H1 (cell line): ENCODE results near the gene MIB2. TPM values are rescaled to one million over a fixed set of nuclear protein-coding genes. Genes with fewer than 3 reads are reported as not detected.

Experiments used
- CTCF ChIA-PET: fragments of 300-600 bp; sonication (Branson Sonifier 250); formaldehyde crosslinking; loops from one replicate; lab custom pipeline; 2021; ENCODE audit not compliant: partially characterized antibody; lab: Charles Lee
- POLR2A ChIA-PET: fragments of 300-600 bp; sonication (Branson Sonifier 250); formaldehyde crosslinking; loops from one replicate; lab custom pipeline; 2021; ENCODE audit warnings: inconsistent platforms; ENCODE audit not compliant: partially characterized antibody; lab: Charles Lee
- DNase-seq, 2 experiments: peaks; one replicate each; pipeline versions ENCODE4 v3.0.0 to v3.0.0-alpha.2; 2010 to 2022; ENCODE audit warnings: low spot score in 2 of 2, low read depth in 1 of 2, mixed read lengths in 1 of 2
- FAIRE-seq: peaks from 2 replicates; lab custom pipeline; 2011; peaks lifted over from hg19 to GRCh38; lab: Jason Lieb, UNC
- H2AFZ ChIP-seq: 2 replicates; pipeline ENCODE4 v1.8.1; 2012; ENCODE audit warnings: low read length, inconsistent platforms
- H2AK5ac ChIP-seq: 2 replicates; pipeline ENCODE4 v1.6.1; 2013; ENCODE audit warnings: low read depth, low read length
- H2BK120ac ChIP-seq: replicated peaks from 2 replicates; pipeline ENCODE3; 2013; ENCODE audit warnings: low read depth, low read length, inconsistent platforms
- H2BK12ac ChIP-seq: 2 replicates; pipeline ENCODE4 v1.6.1; 2013; ENCODE audit warnings: low read depth, low read length
- H2BK15ac ChIP-seq: 2 replicates; pipeline ENCODE4 v1.6.1; 2013; ENCODE audit warnings: low read length
- H2BK20ac ChIP-seq: 2 replicates; pipeline ENCODE4 v1.6.1; 2013; ENCODE audit warnings: low read length
- H2BK5ac ChIP-seq: 2 replicates; pipeline ENCODE4 v1.6.1; 2013; ENCODE audit warnings: low read depth, low read length
- H3K14ac ChIP-seq: 2 replicates; pipeline ENCODE4 v1.6.1; 2013; ENCODE audit warnings: inconsistent platforms; ENCODE audit not compliant: insufficient read length
- H3K18ac ChIP-seq: 2 replicates; pipeline ENCODE4 v1.6.1; 2013; ENCODE audit warnings: low read length; ENCODE audit errors: extremely low read depth
- H3K23ac ChIP-seq: 2 replicates; pipeline ENCODE4 v1.6.1; 2013; ENCODE audit warnings: inconsistent platforms; ENCODE audit not compliant: insufficient read length
- H3K23me2 ChIP-seq: 2 replicates; pipeline ENCODE4 v1.6.1; 2013; ENCODE audit warnings: low read depth, low read length
- H3K27ac ChIP-seq: 2 replicates; pipeline ENCODE4 v1.6.1; 2011; ENCODE audit warnings: low read depth, low read length, inconsistent platforms
- H3K27me3 ChIP-seq, 4 experiments: replicated peaks in 1 of 4; 1 replicate in 1 of 4; 2 replicates in 3 of 4; pipeline versions ENCODE4 v1.6.1 to v1.8.1; 2011 to 2013; ENCODE audit warnings: low read length in 3 of 4, mild to moderate bottlenecking in 3 of 4, inconsistent platforms in 2 of 4, mixed read lengths in 2 of 4, moderate library complexity in 1 of 4; ENCODE audit not compliant: control insufficient read depth in 3 of 4, insufficient read depth in 3 of 4; ENCODE audit errors: extremely low read depth in 1 of 4
- H3K36me3 ChIP-seq, 4 experiments: 2 replicates each; pipeline versions ENCODE4 v1.6.1 to v1.8.1; 2011 to 2013; ENCODE audit warnings: mild to moderate bottlenecking in 4 of 4, low read length in 3 of 4, moderate library complexity in 2 of 4, control low read depth in 1 of 4, inconsistent platforms in 1 of 4; ENCODE audit not compliant: insufficient read depth in 4 of 4, control insufficient read depth in 2 of 4
- H3K4ac ChIP-seq: replicated peaks from 2 replicates; pipeline ENCODE3; 2013; ENCODE audit warnings: low read length, low read depth, mixed read lengths, inconsistent platforms; ENCODE audit not compliant: insufficient read length
- H3K4me1 ChIP-seq, 4 experiments: replicated peaks in 1 of 4; 1 replicate in 1 of 4; 2 replicates in 3 of 4; pipeline versions ENCODE4 v1.6.1 to v1.8.1; 2011 to 2013; ENCODE audit warnings: low read length in 3 of 4, inconsistent platforms in 2 of 4, mixed read lengths in 1 of 4; ENCODE audit not compliant: insufficient read depth in 4 of 4, control insufficient read depth in 3 of 4
- H3K4me2 ChIP-seq, 2 experiments: 2 replicates each; pipeline versions ENCODE4 v1.6.1 to v1.8.1; 2011 to 2013; ENCODE audit warnings: low read depth in 2 of 2, low read length in 2 of 2, control low read depth in 1 of 2, inconsistent platforms in 1 of 2, mild to moderate bottlenecking in 1 of 2; ENCODE audit not compliant: insufficient read depth in 1 of 2
- H3K4me3 ChIP-seq, 4 experiments: fragments of 200-600, 300-600 bp in 1 of 4; sonication (generic), shearing (Covaris generic), sonication (Bioruptor Twin) in 1 of 4; 2 replicates each; pipeline versions ENCODE4 v1.5.1 to v1.8.1; 2011 to 2016; ENCODE audit warnings: low read length in 4 of 4, low read depth in 3 of 4, control low read depth in 2 of 4, inconsistent platforms in 2 of 4, mild to moderate bottlenecking in 2 of 4, mixed read lengths in 1 of 4, moderate library complexity in 1 of 4; ENCODE audit not compliant: insufficient read depth in 2 of 4; ENCODE audit errors: extremely low read depth in 1 of 4
- H3K56ac ChIP-seq: replicated peaks from 2 replicates; pipeline ENCODE3; 2013; ENCODE audit warnings: low read depth, mild to moderate bottlenecking, mixed read lengths, low read length, inconsistent platforms; ENCODE audit not compliant: insufficient read length
- H3K79me1 ChIP-seq: 2 replicates; pipeline ENCODE4 v1.6.1; 2013; ENCODE audit warnings: low read depth, low read length, control low read depth
- H3K79me2 ChIP-seq, 2 experiments: 2 replicates each; pipeline versions ENCODE4 v1.6.1 to v1.8.1; 2012 to 2013; ENCODE audit warnings: low read length in 2 of 2, mild to moderate bottlenecking in 2 of 2, inconsistent platforms in 1 of 2; ENCODE audit not compliant: insufficient read depth in 2 of 2, control insufficient read depth in 1 of 2
- H3K9ac ChIP-seq, 4 experiments: replicated peaks in 1 of 4; 1 replicate in 1 of 4; 2 replicates in 3 of 4; pipeline versions ENCODE4 v1.6.1 to v1.8.1; 2011 to 2013; ENCODE audit warnings: low read depth in 3 of 4, low read length in 3 of 4, control low read depth in 2 of 4, mild to moderate bottlenecking in 2 of 4, moderate library complexity in 2 of 4, inconsistent platforms in 1 of 4; ENCODE audit errors: extremely low read depth in 1 of 4
- H3K9me3 ChIP-seq, 2 experiments: 2 replicates each; pipeline versions ENCODE4 v1.6.1 to v1.8.1; 2012 to 2013; ENCODE audit warnings: mild to moderate bottlenecking in 2 of 2, moderate library complexity in 2 of 2, control low read depth in 1 of 2, inconsistent platforms in 1 of 2, low read depth in 1 of 2, low read length in 1 of 2, mixed read lengths in 1 of 2; ENCODE audit not compliant: insufficient read depth in 2 of 2
- H4K20me1 ChIP-seq, 2 experiments: replicated peaks in 1 of 2; 2 replicates each; pipeline versions ENCODE3 to v1.8.1; 2011 to 2013; ENCODE audit warnings: inconsistent platforms in 2 of 2, low read length in 2 of 2, mild to moderate bottlenecking in 1 of 2; ENCODE audit not compliant: insufficient read depth in 2 of 2, control insufficient read depth in 1 of 2
- H4K5ac ChIP-seq: 2 replicates; pipeline ENCODE4 v1.6.1; 2013; ENCODE audit warnings: low read length, low read depth, mixed read lengths, inconsistent platforms; ENCODE audit not compliant: insufficient read length
- H4K8ac ChIP-seq: 2 replicates; pipeline ENCODE4 v1.8.0; 2013; ENCODE audit warnings: mild to moderate bottlenecking, moderate library complexity, low read length, inconsistent platforms; ENCODE audit not compliant: insufficient read depth; ENCODE audit errors: extremely low read depth
- H4K91ac ChIP-seq: replicated peaks from 2 replicates; pipeline ENCODE3; 2013; ENCODE audit warnings: low read length, mixed read lengths, inconsistent platforms; ENCODE audit not compliant: insufficient read length
- KDM4A ChIP-seq: IDR thresholded peaks from one replicate; pipeline ENCODE4 v1.7.1; 2012; ENCODE audit warnings: low read depth, mild to moderate bottlenecking, moderate library complexity, low read length, inconsistent platforms; ENCODE audit not compliant: severe bottlenecking
- POLR2AphosphoS5 ChIP-seq: IDR thresholded peaks from 2 replicates; pipeline ENCODE4 v1.6.1; 2011; ENCODE audit warnings: low read depth, low read length
- SP1 ChIP-seq: IDR thresholded peaks from 2 replicates; pipeline ENCODE4 v1.6.1; 2011; ENCODE audit warnings: low read depth, low read length
- WGBS, 2 experiments: shearing (Covaris generic) in 1 of 2; methylation state at CpG; one replicate each; pipeline versions ENCODE4 v1.1.6 to v1.1.7; 2013 to 2015; ENCODE audit warnings: low lambda C conversion rate in 2 of 2, mixed read lengths in 2 of 2, inconsistent platforms in 1 of 2, low coverage in 1 of 2, missing lambda C conversion rate in 1 of 2; ENCODE audit not compliant: insufficient replicate concordance in 2 of 2, insufficient coverage in 1 of 2, insufficient read length in 1 of 2; ENCODE audit errors: extremely low coverage in 1 of 2, missing lambda C conversion rate in 1 of 2; 5-methylcytosine and 5-hydroxymethylcytosine counted together
- polyA plus RNA-seq, 7 experiments: library from polyadenylated mRNA; depleted of rRNA in 3 of 7; stranded (reverse) in 5 of 7; unstranded in 2 of 7; fragments of >200 nt in 5 of 7; fragments of 200-250 nt in 2 of 7; gene quantifications; 1 replicate in 5 of 7; 2 replicates in 1 of 7; 4 replicates in 1 of 7; pipeline versions ENCODE4 v1.2.1 to v1.2.3, GENCODE V29; 2011 to 2013; ENCODE audit warnings: missing spikeins in 2 of 7, mixed read lengths in 2 of 7
- total RNA-seq: library from RNA; stranded (reverse); fragmentation: NEBNext Ultra II Directional; extraction: Animal tissue kit (Norgen Biotek cat#: 25700); gene quantifications from 2 replicates; pipeline ENCODE4 v1.2.1, GENCODE V29; 2021

The MIB2 gene
- total and polyA plus RNA-seq, 2 of the 8 experiments (the other 6 are each of a cell fraction or from before 2014, with no cell fraction given) = 32.5 to 60.0 TPM

DNA sequence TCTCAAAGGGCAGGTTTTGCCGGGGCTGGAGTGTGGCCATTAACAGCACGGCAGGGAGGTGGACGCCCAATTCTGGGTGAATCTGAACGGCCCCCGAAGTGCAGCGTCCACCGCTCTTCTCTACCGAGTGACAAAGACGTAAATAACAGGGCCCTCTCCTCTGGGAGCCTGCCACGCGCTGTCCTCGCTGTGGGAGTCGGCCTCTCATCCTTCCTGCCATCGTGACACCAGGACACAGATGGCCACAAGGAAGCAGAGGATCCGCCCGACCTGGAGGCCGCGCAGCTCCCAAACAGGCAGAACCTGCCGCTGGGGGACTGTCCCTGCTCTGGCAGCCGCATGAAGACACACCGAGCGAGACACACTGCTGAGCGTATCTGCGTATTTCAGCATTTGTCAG, 55.6 kb downstream of the MIB2 start:
- WGBS, 2 experiments = 96% methylated on average over 24 of the region's 24 CpGs; no CpG with 5 or more reads in 1 of the 2 experiments
- Histone ChIP-seq H3K14ac (no peak overlapping the region), H3K4ac (no peak overlapping the region), H3K4me2 (no peak overlapping the region), H3K18ac (no peak overlapping the region), H3K9ac (no peak overlapping the region), H4K91ac (no peak overlapping the region), H3K27ac (no peak overlapping the region), H4K8ac (0 out of 2 replicates have a peak overlapping the region, but pooled peaks have one; percentile 51), H4K5ac (no peak overlapping the region), H4K20me1 (peaks cover 0 to 9% of the 10 kb centered on the region in 2 experiments), H2AK5ac (no peak overlapping the region), H3K56ac (no peak overlapping the region), H2BK20ac (no peak overlapping the region), H3K36me3 (peaks cover 0 to 34% (median 12%) of the 10 kb centered on the region in 4 experiments; a peak in 4 of 8 replicates), H2BK120ac (no peak overlapping the region), H2BK15ac (no peak overlapping the region), H3K23me2 (no peaks in the 10 kb centered on the region), H2AFZ (no peak overlapping the region), H3K4me1 (no peaks in the 10 kb centered on the region), H3K79me2 (no peaks in the 10 kb centered on the region), H2BK12ac (no peak overlapping the region), H3K27me3 (no peaks in the 10 kb centered on the region), H3K4me3 (no peak overlapping the region), H3K9me3 (no peaks in the 10 kb centered on the region), H3K79me1 (no peaks in the 10 kb centered on the region), H2BK5ac (no peak overlapping the region), H3K23ac (no peak overlapping the region)
- FAIRE-seq = no peak
- DNase-seq = no peak
- ChIA-PET CTCF (interaction anchor here (4.4 kb wide), 1 partner anchor 8 kb away, joined by 24 read pairs; no protein-coding TSS in a partner anchor), POLR2A (interaction anchor here (1.4 kb wide), 1 partner anchor 11 kb away, joined by 3 read pairs; no protein-coding TSS in a partner anchor)
- no peak for TF ChIP-seq KDM4A
- no peak for TF ChIP-seq POLR2AphosphoS5
- no peak for TF ChIP-seq SP1
